ENCODE data around the gene CYP4F2. TPM values are rescaled to one million over a fixed set of nuclear protein-coding genes. Genes with fewer than 3 reads are reported as not detected.

CYP4F2 gene
- total and polyA plus RNA-seq, 2 of the 8 experiments (the other 6 are each of a cell fraction or from before 2014, with no cell fraction given): not detected

- no peak for TF ChIP-seq EZH2 (IDR thresholded peaks at IDR 0.05; ENCODE audit: low read depth, low read length, severe bottlenecking)
- no peak for TF ChIP-seq RNF2 (IDR thresholded peaks at IDR 0.05; ENCODE audit: borderline replicate concordance, low read depth, low read length, missing control alignments, poor library complexity, severe bottlenecking)
- TF ChIP-seq NRF1 (IDR thresholded peaks at IDR 0.05; ENCODE audit: low read depth, low read length): no peak
- TF ChIP-seq FOSL1 (IDR thresholded peaks at IDR 0.05; ENCODE audit: insufficient read depth, low read depth, low read length): no peak
- TF ChIP-seq PHF8 (conservative IDR thresholded peaks at IDR 0.05; ENCODE audit: low read depth, low read length): no peak
Measured at GRCh38 chr19:15885919-15886318, 12.0 kb downstream of the CYP4F2 start (continued).

Data from H1 (cell line).